OCI-LY7 (cell line): ENCODE data around the gene SLC29A2. TPM values are rescaled to one million over a fixed set of nuclear protein-coding genes. Genes with fewer than 3 reads are reported as not detected.

Experiments
- BruUV-seq: library from RNA; stranded (reverse); fragments of 400-500 nt; replicated peaks from 2 replicates; lab custom pipeline; 2021; lab: Mats Ljungman, UMichigan
- CTCF ChIA-PET: fragments of 300-600 bp; sonication (Branson Sonifier 250); formaldehyde crosslinking; loops from one replicate; lab custom pipeline; 2022; ENCODE audit warnings: antibody characterized with exemption; ENCODE audit not compliant: unreplicated experiment; lab: Charles Lee
- POLR2A ChIA-PET: fragments of 300-600 bp; sonication (Branson Sonifier 250); formaldehyde crosslinking; loops from one replicate; lab custom pipeline; 2022; ENCODE audit warnings: antibody characterized with exemption; lab: Charles Lee
- DNase-seq: peaks from one replicate; pipeline ENCODE4 v3.0.0-alpha.2; 2015; ENCODE audit warnings: low spot score
- H2AFZ ChIP-seq: fragments of 200-600 bp; sonication (generic), shearing (Covaris generic); 2 replicates; pipeline ENCODE4 v1.6.1; 2014; ENCODE audit warnings: mild to moderate bottlenecking, antibody characterized with exemption, low read length, moderate library complexity
- H3K27ac ChIP-seq: fragments of 200-600 bp; sonication (generic); 2 replicates; pipeline ENCODE4 v1.5.1; 2014; ENCODE audit warnings: mixed run types, low read depth, mild to moderate bottlenecking, moderate library complexity, low read length, inconsistent platforms; ENCODE audit not compliant: poor library complexity, severe bottlenecking
- H3K36me3 ChIP-seq: fragments of 200-600 bp; sonication (generic); 2 replicates; pipeline ENCODE4 v1.6.1; 2014; ENCODE audit warnings: mild to moderate bottlenecking, antibody characterized with exemption, low read length, moderate library complexity, mixed read lengths; ENCODE audit not compliant: insufficient read depth
- H3K4me1 ChIP-seq: fragments of 200-600 bp; sonication (generic); 2 replicates; pipeline ENCODE4 v1.5.1; 2014; ENCODE audit warnings: mild to moderate bottlenecking, low read length; ENCODE audit not compliant: insufficient read depth, poor library complexity, severe bottlenecking
- H3K4me2 ChIP-seq: fragments of 200-600 bp; sonication (generic); 2 replicates; pipeline ENCODE4 v1.6.1; 2014; ENCODE audit warnings: mild to moderate bottlenecking, low read length
- H3K4me3 ChIP-seq: fragments of 200-600 bp; sonication (generic); 2 replicates; pipeline ENCODE4 v1.5.1; 2014; ENCODE audit warnings: mild to moderate bottlenecking, low read depth, low read length; ENCODE audit not compliant: poor library complexity, severe bottlenecking
- H3K79me2 ChIP-seq: fragments of 200-600 bp; sonication (generic); 2 replicates; pipeline ENCODE4 v1.6.1; 2016; ENCODE audit warnings: low read depth, mild to moderate bottlenecking, low read length, moderate library complexity, mixed read lengths; ENCODE audit not compliant: insufficient read depth
- H3K9me2 ChIP-seq: fragments of 200-600 bp; sonication (generic); 2 replicates; pipeline ENCODE4 v1.6.1; 2016; ENCODE audit warnings: mild to moderate bottlenecking, low read length, mixed read lengths; ENCODE audit not compliant: insufficient read depth
- H3K9me3 ChIP-seq: fragments of 200-600 bp; sonication (generic); 2 replicates; pipeline ENCODE4 v1.6.1; 2014; ENCODE audit warnings: mild to moderate bottlenecking, mixed run types, low read length, mixed read lengths
- H4K20me1 ChIP-seq: fragments of 200-600 bp; sonication (generic); 2 replicates; pipeline ENCODE4 v1.6.1; 2014; ENCODE audit warnings: mild to moderate bottlenecking, antibody characterized with exemption, low read length, moderate library complexity, mixed read lengths; ENCODE audit not compliant: insufficient read depth
- EZH2phosphoT487 ChIP-seq: fragments of 200-600 bp; sonication (generic); IDR thresholded peaks from 2 replicates; pipeline ENCODE4 v1.6.1; 2018; ENCODE audit warnings: low read depth, borderline replicate concordance, mild to moderate bottlenecking, mixed run types, antibody characterized with exemption, low read length, moderate library complexity, mixed read lengths
- intact Hi-C: fragments of 100-400 bp; cut with micrococcal nuclease; formaldehyde crosslinking; loops from one replicate; pipeline ENCODE4 v1.10.0; 2022; ENCODE audit not compliant: unreplicated experiment
- total RNA-seq, 2 experiments: library from RNA; depleted of rRNA in 1 of 2; stranded (reverse); fragments of >200 nt in 1 of 2; shearing (Covaris generic) in 1 of 2; gene quantifications; 2 replicates each; pipeline ENCODE4 v1.2.3, GENCODE V29; 2014 to 2022
- TF ChIP-seq, protein P1 (sequence below): fragments of 200-600 bp; sonication (generic); conservative IDR thresholded peaks from 2 replicates; pipeline ENCODE4 v1.5.1; 2014; ENCODE audit warnings: mild to moderate bottlenecking, antibody characterized with exemption, low read length, moderate library complexity, mixed read lengths

The SLC29A2 gene
- total RNA-seq, 2 experiments from 2014 or later, result 33.6 to 56.4 TPM

DNA sequence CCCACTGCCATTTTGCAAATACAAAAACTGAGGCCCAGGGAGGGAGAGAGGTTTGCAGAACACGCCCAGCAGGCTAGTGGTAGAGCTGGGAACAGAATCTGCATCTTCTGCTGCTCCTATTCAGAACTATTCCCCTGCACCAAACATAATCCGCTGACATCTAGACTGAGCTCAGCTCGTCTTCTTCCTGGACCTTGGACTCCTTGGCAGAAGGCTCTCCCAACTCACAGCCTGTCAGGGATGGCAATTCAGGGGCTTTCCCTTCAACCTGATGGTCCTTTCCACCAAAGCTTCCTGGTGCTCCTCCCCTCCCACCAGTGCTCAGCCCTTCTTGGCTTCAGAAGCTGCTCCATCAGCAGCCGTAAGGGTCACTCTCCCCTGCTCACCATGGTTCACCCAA, 39.8 kb upstream of the SLC29A2 start:
- Histone ChIP-seq H3K36me3 (no peaks in the 10 kb centered on the region), H4K20me1 (no peaks in the 10 kb centered on the region), H3K4me3 (no peak overlapping the region), H3K4me2 (no peak overlapping the region), H3K4me1 (peaks cover 4% of the 10 kb centered on the region), H3K27ac (no peak overlapping the region), H3K9me2 (no peaks in the 10 kb centered on the region), H3K79me2 (no peaks in the 10 kb centered on the region), H3K9me3 (no peaks in the 10 kb centered on the region), H2AFZ (no peak overlapping the region)
- intact Hi-C loops, result no loop called here
- CTCF ChIA-PET, result no interaction called here
- BruUV-seq, result no TSS peak
- TF ChIP-seq, protein P1, sequence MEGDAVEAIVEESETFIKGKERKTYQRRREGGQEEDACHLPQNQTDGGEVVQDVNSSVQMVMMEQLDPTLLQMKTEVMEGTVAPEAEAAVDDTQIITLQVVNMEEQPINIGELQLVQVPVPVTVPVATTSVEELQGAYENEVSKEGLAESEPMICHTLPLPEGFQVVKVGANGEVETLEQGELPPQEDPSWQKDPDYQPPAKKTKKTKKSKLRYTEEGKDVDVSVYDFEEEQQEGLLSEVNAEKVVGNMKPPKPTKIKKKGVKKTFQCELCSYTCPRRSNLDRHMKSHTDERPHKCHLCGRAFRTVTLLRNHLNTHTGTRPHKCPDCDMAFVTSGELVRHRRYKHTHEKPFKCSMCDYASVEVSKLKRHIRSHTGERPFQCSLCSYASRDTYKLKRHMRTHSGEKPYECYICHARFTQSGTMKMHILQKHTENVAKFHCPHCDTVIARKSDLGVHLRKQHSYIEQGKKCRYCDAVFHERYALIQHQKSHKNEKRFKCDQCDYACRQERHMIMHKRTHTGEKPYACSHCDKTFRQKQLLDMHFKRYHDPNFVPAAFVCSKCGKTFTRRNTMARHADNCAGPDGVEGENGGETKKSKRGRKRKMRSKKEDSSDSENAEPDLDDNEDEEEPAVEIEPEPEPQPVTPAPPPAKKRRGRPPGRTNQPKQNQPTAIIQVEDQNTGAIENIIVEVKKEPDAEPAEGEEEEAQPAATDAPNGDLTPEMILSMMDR, result no peak
- TF ChIP-seq EZH2phosphoT487, result no peak
- DNase-seq, result no peak
- POLR2A ChIA-PET, result no interaction called here

DNA sequence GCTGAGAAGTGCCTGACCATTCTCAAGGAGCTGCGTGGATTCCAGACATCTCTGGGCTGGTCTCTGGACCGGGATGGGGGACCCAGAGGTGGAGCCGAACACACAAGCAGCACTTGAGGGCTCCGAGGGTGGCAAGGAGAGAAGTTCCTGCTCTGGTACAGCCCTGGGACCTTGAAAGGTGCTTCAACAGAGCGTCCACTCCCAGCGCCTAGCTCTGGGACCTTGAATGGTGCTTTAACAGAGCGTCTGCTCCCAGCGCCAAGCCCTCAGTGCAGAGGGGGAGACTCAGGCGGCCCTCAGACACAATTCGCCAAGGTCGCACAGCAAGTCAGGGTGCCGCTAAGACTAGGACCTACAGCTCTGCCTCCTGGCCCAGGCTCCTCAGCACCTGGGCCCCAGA, 38.6 kb upstream of the SLC29A2 start:
- no peaks in the 10 kb centered on the region for H4K20me1 ChIP-seq
- H3K4me3 ChIP-seq, result no peak overlapping the region
- DNase-seq, result no peak
- no peak overlapping the region for H3K4me2 ChIP-seq
- H3K9me2 ChIP-seq, result no peaks in the 10 kb centered on the region
- H2AFZ ChIP-seq, result no peak overlapping the region
- H3K4me1 ChIP-seq, result peaks cover 4% of the 10 kb centered on the region
- BruUV-seq, result no TSS peak
- intact Hi-C loops, result no loop called here
- ChIA-PET POLR2A (no interaction called here), CTCF (no interaction called here)
- no peak overlapping the region for H3K27ac ChIP-seq
- H3K9me3 ChIP-seq, result no peaks in the 10 kb centered on the region
- H3K79me2 ChIP-seq, result no peaks in the 10 kb centered on the region
- TF ChIP-seq, protein P1, result no peak
- TF ChIP-seq EZH2phosphoT487, result no peak
- no peaks in the 10 kb centered on the region for H3K36me3 ChIP-seq

DNA sequence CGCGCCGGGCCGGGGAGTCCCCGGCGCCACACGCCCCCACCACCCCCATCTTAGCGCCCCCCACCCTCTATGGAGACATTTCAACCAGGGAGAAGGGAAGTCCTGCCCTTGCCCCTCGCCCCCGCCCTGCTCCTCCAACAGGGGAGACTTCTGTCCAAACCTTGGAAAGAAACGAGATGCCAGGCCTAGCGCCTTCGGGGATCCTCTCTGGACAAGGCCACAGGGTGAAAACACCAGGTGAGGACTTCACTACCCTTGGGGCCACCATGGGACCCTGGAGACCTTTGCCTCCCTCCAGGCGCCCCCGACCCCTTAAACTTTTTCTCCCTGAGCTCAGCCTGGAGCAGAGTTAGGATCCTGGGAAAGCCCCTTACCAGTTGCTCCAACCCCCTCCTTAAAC, 37.7 kb upstream of the SLC29A2 start:
- no TSS peak for BruUV-seq
- CTCF ChIA-PET, result interaction anchor here (0.6 kb wide), 1 partner anchor 70 kb away, joined by 3 read pairs; no protein-coding TSS in a partner anchor
- Histone ChIP-seq H3K79me2 (no peaks in the 10 kb centered on the region), H2AFZ (no peak overlapping the region), H3K4me2 (peak overlapping the region; percentile 66; the same call in 1 of the 2 replicates), H3K36me3 (no peaks in the 10 kb centered on the region), H3K27ac (no peak overlapping the region), H3K4me1 (peaks cover 4% of the 10 kb centered on the region), H3K9me2 (no peaks in the 10 kb centered on the region), H3K4me3 (no peak overlapping the region), H4K20me1 (no peaks in the 10 kb centered on the region), H3K9me3 (no peaks in the 10 kb centered on the region)
- no peak for TF ChIP-seq EZH2phosphoT487
- TF ChIP-seq, protein P1, result no peak
- POLR2A ChIA-PET, result no interaction called here
- intact Hi-C loops, result loop anchor here (5.0 kb wide), 1 partner anchor 168 kb away; no protein-coding TSS in a partner anchor
- no peak for DNase-seq
